ENCODE measurements around the gene ARSI.

The ARSI gene

GRCh38 chr5:150294551-150295071, 8.1 kb downstream of the ARSI start:
- H3K4me3 ChIP-seq (ENCODE audit: insufficient read depth in 1 of 2, low read depth in 1 of 2, low read length in 2 of 2) = no peak overlapping the region
- no peak overlapping the region for H2BK120ac ChIP-seq (ENCODE audit: low read depth, low read length)
- H3K23ac ChIP-seq (ENCODE audit: low read length in 2 of 2) = no peak overlapping the region
- H3K9ac ChIP-seq (ENCODE audit: low read length) = peak overlapping the region; percentile 38
- WGBS = over 99% methylated on average over 10 of the region's 10 CpGs
- DNase-seq = no peak
- H2BK12ac ChIP-seq (ENCODE audit: low read length in 2 of 2) = peak overlapping the region in 1 of 2 experiments; percentile 59
- H2AK5ac ChIP-seq (ENCODE audit: low read length, severe bottlenecking) = peak overlapping the region; percentile 42
- H4K91ac ChIP-seq (ENCODE audit: low read length) = no peak overlapping the region
- no peak overlapping the region for H3K27ac ChIP-seq (ENCODE audit: low read length, poor library complexity, severe bottlenecking)
- no peak overlapping the region for H2BK15ac ChIP-seq (ENCODE audit: low read depth, poor library complexity, severe bottlenecking)
- no peak overlapping the region for H2BK5ac ChIP-seq (ENCODE audit: low read depth, low read length, poor library complexity, severe bottlenecking)
- H3K36me3 ChIP-seq (ENCODE audit: control insufficient read depth in 1 of 2, insufficient read depth in 2 of 2, low read depth in 1 of 2, low read length in 2 of 2) = peaks cover 6 to 44% of the 10 kb centered on the region in 2 experiments
- no peaks in the 10 kb centered on the region for H3K9me3 ChIP-seq (ENCODE audit: control insufficient read depth, low read length)
- peaks cover 29% of the 10 kb centered on the region for H3K79me1 ChIP-seq (replicated peaks; ENCODE audit: low read length, poor library complexity, severe bottlenecking)
- H4K8ac ChIP-seq (ENCODE audit: low read length) = no peak overlapping the region
- H2AFZ ChIP-seq (ENCODE audit: low read depth, low read length) = no peak overlapping the region
- H3K4ac ChIP-seq (ENCODE audit: low read depth in 1 of 2, low read length in 2 of 2) = no peak overlapping the region
- no peak overlapping the region for H3K14ac ChIP-seq (ENCODE audit: low read length in 2 of 2)
- peaks cover 48% of the 10 kb centered on the region for H3K4me1 ChIP-seq (ENCODE audit: control insufficient read depth, insufficient read depth, low read depth, low read length)
- no peak overlapping the region for H3K4me2 ChIP-seq (ENCODE audit: low read length, poor library complexity, severe bottlenecking)
- no peaks in the 10 kb centered on the region for H3K27me3 ChIP-seq (ENCODE audit: control insufficient read depth in 1 of 2, insufficient read depth in 1 of 2, low read length in 2 of 2)
- H3K18ac ChIP-seq (ENCODE audit: low read depth in 1 of 2, low read length in 2 of 2) = peak overlapping the region in 1 of 2 experiments; percentile 54

DNA sequence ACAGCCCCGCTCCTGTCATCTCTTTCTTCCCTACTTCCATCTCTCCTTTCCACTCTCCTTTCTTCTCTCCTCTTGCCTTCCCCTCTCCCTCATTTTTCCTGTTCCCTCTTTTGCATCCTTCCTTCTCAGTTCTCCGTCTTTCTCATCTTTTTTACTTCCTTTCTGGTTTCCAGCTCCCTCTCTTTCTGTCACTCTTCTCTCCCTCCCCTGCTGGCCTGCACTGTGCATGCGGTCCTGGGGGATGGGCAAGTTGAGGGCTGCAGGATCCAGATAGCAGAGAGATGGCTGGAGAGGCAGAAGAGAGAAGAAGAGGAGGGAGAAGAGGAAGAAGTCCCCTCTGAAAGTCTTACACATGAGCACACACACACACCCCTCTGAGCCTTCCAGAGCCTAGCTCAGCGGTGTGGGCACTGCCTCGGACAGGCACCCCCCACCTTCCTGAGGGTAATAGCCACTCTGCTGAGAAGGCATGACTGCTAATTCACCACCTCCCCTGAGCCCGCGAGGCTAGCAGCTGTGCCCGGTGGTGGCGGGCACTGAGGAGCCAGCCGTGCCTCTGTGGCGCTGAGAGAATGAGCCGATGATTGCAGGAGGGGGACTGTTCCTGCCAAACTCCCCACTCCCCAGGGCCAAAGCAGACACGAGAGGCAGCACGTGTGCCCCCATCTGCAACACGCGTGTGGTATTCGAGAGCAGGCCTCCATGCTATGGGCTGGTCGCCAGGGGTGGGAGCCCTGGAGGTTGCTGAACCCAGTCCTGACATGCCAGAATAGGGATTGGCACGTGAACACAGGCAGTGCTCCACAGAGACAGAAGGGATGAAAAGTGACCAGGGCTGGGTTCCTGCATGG, 9.4 kb downstream of the ARSI start:
- H3K4me1 ChIP-seq (ENCODE audit: control insufficient read depth, insufficient read depth, low read depth, low read length) = peaks cover 52% of the 10 kb centered on the region
- peaks cover 27% of the 10 kb centered on the region for H3K79me1 ChIP-seq (replicated peaks; ENCODE audit: low read length, poor library complexity, severe bottlenecking)
- WGBS = 94% methylated on average over 17 of the region's 19 CpGs
- no peak for DNase-seq
- no peak overlapping the region for H2AFZ ChIP-seq (ENCODE audit: low read depth, low read length)
- H3K4ac ChIP-seq (ENCODE audit: low read depth in 1 of 2, low read length in 2 of 2) = no peak overlapping the region
- H3K4me3 ChIP-seq (ENCODE audit: insufficient read depth in 1 of 2, low read depth in 1 of 2, low read length in 2 of 2) = no peak overlapping the region
- H4K91ac ChIP-seq (ENCODE audit: low read length) = peak overlapping the region; percentile 14
- no peak overlapping the region for H2BK5ac ChIP-seq (ENCODE audit: low read depth, low read length, poor library complexity, severe bottlenecking)
- H3K36me3 ChIP-seq (ENCODE audit: control insufficient read depth in 1 of 2, insufficient read depth in 2 of 2, low read depth in 1 of 2, low read length in 2 of 2) = peaks cover 6 to 42% of the 10 kb centered on the region in 2 experiments
- H2AK5ac ChIP-seq (ENCODE audit: low read length, severe bottlenecking) = no peak overlapping the region
- H3K27me3 ChIP-seq (ENCODE audit: control insufficient read depth in 1 of 2, insufficient read depth in 1 of 2, low read length in 2 of 2) = no peaks in the 10 kb centered on the region
- peak overlapping the region in 1 of 2 experiments; percentile 7 for H2BK12ac ChIP-seq (ENCODE audit: low read length in 2 of 2)
- no peaks in the 10 kb centered on the region for H3K9me3 ChIP-seq (ENCODE audit: control insufficient read depth, low read length)
- H2BK120ac ChIP-seq (ENCODE audit: low read depth, low read length) = no peak overlapping the region
- H3K9ac ChIP-seq (ENCODE audit: low read length) = no peak overlapping the region
- H4K8ac ChIP-seq (ENCODE audit: low read length) = no peak overlapping the region
- peak overlapping the region in 1 of 2 experiments; percentile 6 for H3K18ac ChIP-seq (ENCODE audit: low read depth in 1 of 2, low read length in 2 of 2)
- no peak overlapping the region for H2BK15ac ChIP-seq (ENCODE audit: low read depth, poor library complexity, severe bottlenecking)
- H3K23ac ChIP-seq (ENCODE audit: low read length in 2 of 2) = no peak overlapping the region
- no peak overlapping the region for H3K27ac ChIP-seq (ENCODE audit: low read length, poor library complexity, severe bottlenecking)
- H3K4me2 ChIP-seq (ENCODE audit: low read length, poor library complexity, severe bottlenecking) = no peak overlapping the region
- H3K14ac ChIP-seq (ENCODE audit: low read length in 2 of 2) = peak overlapping the region in 1 of 2 experiments; percentile 78

GRCh38 chr5:150291388-150292385, 11.0 kb downstream of the ARSI start:
- Histone ChIP-seq H3K14ac (ENCODE audit: low read length in 2 of 2) (peak overlapping the region in 1 of 2 experiments; percentile 9), H3K79me1 (replicated peaks; ENCODE audit: low read length, poor library complexity, severe bottlenecking) (peaks cover 13% of the 10 kb centered on the region), H3K27ac (ENCODE audit: low read length, poor library complexity, severe bottlenecking) (no peak overlapping the region), H2AFZ (ENCODE audit: low read depth, low read length) (no peak overlapping the region), H3K23ac (ENCODE audit: low read length in 2 of 2) (no peak overlapping the region), H3K9me3 (ENCODE audit: control insufficient read depth, low read length) (no peaks in the 10 kb centered on the region), H2BK12ac (ENCODE audit: low read length in 2 of 2) (no peak overlapping the region), H2AK5ac (ENCODE audit: low read length, severe bottlenecking) (no peak overlapping the region), H3K4ac (ENCODE audit: low read depth in 1 of 2, low read length in 2 of 2) (no peak overlapping the region), H3K9ac (ENCODE audit: low read length) (no peak overlapping the region), H3K27me3 (ENCODE audit: control insufficient read depth in 1 of 2, insufficient read depth in 1 of 2, low read length in 2 of 2) (no peaks in the 10 kb centered on the region), H2BK5ac (ENCODE audit: low read depth, low read length, poor library complexity, severe bottlenecking) (no peak overlapping the region), H4K8ac (ENCODE audit: low read length) (no peak overlapping the region), H3K4me3 (ENCODE audit: insufficient read depth in 1 of 2, low read depth in 1 of 2, low read length in 2 of 2) (no peak overlapping the region), H3K18ac (ENCODE audit: low read depth in 1 of 2, low read length in 2 of 2) (no peak overlapping the region), H2BK120ac (ENCODE audit: low read depth, low read length) (no peak overlapping the region), H4K91ac (ENCODE audit: low read length) (no peak overlapping the region), H3K4me2 (ENCODE audit: low read length, poor library complexity, severe bottlenecking) (no peak overlapping the region), H2BK15ac (ENCODE audit: low read depth, poor library complexity, severe bottlenecking) (no peak overlapping the region), H3K36me3 (ENCODE audit: control insufficient read depth in 1 of 2, insufficient read depth in 2 of 2, low read depth in 1 of 2, low read length in 2 of 2) (peaks cover 0 to 26% of the 10 kb centered on the region in 2 experiments), H3K4me1 (ENCODE audit: control insufficient read depth, insufficient read depth, low read depth, low read length) (peaks cover 48% of the 10 kb centered on the region)
- 87% methylated on average over 13 of the region's 13 CpGs for whole genome bisulfite sequencing
- no peak for DNase-seq
